KMS-11 (cell line): ENCODE data around the gene MAPK8IP1.

ENCODE experiments used
- H2AFZ ChIP-seq: fragments of 200-600 bp; sonication (generic); 2 replicates; pipeline ENCODE4 v1.6.1; 2016; ENCODE audit warnings: antibody characterized with exemption, mixed run types, low read depth
- H3K27ac ChIP-seq: fragments of 200-600 bp; sonication (generic); 2 replicates; pipeline ENCODE4 v1.6.1; 2016; ENCODE audit warnings: mild to moderate bottlenecking, mixed run types
- H3K27me3 ChIP-seq: fragments of 200-600 bp; sonication (generic); 2 replicates; pipeline ENCODE4 v1.6.1; 2017; ENCODE audit warnings: mild to moderate bottlenecking, low read depth, mixed run types, moderate library complexity; ENCODE audit not compliant: insufficient read depth
- H3K36me3 ChIP-seq: fragments of 200-600 bp; sonication (generic); 2 replicates; pipeline ENCODE4 v1.6.1; 2017; ENCODE audit warnings: mild to moderate bottlenecking, mixed run types; ENCODE audit not compliant: insufficient read depth
- H3K4me1 ChIP-seq: fragments of 200-600 bp; sonication (generic); 2 replicates; pipeline ENCODE4 v1.6.1; 2016; ENCODE audit warnings: mild to moderate bottlenecking, low read depth, mixed run types; ENCODE audit not compliant: poor library complexity, severe bottlenecking
- H3K4me2 ChIP-seq: fragments of 200-600 bp; sonication (generic); 2 replicates; pipeline ENCODE4 v1.7.0; 2016; ENCODE audit warnings: mild to moderate bottlenecking, mixed run types
- H3K4me3 ChIP-seq: fragments of 200-600 bp; sonication (generic); IDR thresholded peaks from 2 replicates; pipeline ENCODE4 v1.6.1; 2017; ENCODE audit warnings: low read depth, low read length, mixed read lengths; ENCODE audit not compliant: insufficient read depth
- H3K79me2 ChIP-seq: fragments of 200-600 bp; sonication (generic); 2 replicates; pipeline ENCODE4 v1.6.1; 2016; ENCODE audit warnings: low read depth, mixed run types; ENCODE audit not compliant: insufficient read depth
- H3K9ac ChIP-seq: fragments of 200-600 bp; sonication (generic); 2 replicates; pipeline ENCODE4 v1.6.1; 2016; ENCODE audit warnings: mild to moderate bottlenecking, mixed run types
- H4K20me1 ChIP-seq: fragments of 200-600 bp; sonication (generic); 2 replicates; pipeline ENCODE4 v1.6.1; 2016; ENCODE audit warnings: mild to moderate bottlenecking, mixed run types; ENCODE audit not compliant: insufficient read depth
- TF ChIP-seq, protein P1 (sequence below): fragments of 200-600 bp; sonication (generic); conservative IDR thresholded peaks from 2 replicates; pipeline ENCODE4 v1.6.1; 2017; ENCODE audit warnings: low read depth, mild to moderate bottlenecking, antibody characterized with exemption, low read length, moderate library complexity, mixed read lengths

The MAPK8IP1 gene

GRCh38 chr11:45945397-45945999 is 60.0 kb downstream of the MAPK8IP1 start:
- Histone ChIP-seq H3K36me3 (no peaks in the 10 kb centered on the region), H4K20me1 (no peaks in the 10 kb centered on the region), H3K4me1 (no peaks in the 10 kb centered on the region), H2AFZ (no peak overlapping the region), H3K9ac (no peak overlapping the region), H3K4me3 (no peak overlapping the region), H3K79me2 (no peaks in the 10 kb centered on the region), H3K4me2 (no peak overlapping the region), H3K27me3 (no peaks in the 10 kb centered on the region), H3K27ac (no peak overlapping the region)
- TF ChIP-seq, protein P1, sequence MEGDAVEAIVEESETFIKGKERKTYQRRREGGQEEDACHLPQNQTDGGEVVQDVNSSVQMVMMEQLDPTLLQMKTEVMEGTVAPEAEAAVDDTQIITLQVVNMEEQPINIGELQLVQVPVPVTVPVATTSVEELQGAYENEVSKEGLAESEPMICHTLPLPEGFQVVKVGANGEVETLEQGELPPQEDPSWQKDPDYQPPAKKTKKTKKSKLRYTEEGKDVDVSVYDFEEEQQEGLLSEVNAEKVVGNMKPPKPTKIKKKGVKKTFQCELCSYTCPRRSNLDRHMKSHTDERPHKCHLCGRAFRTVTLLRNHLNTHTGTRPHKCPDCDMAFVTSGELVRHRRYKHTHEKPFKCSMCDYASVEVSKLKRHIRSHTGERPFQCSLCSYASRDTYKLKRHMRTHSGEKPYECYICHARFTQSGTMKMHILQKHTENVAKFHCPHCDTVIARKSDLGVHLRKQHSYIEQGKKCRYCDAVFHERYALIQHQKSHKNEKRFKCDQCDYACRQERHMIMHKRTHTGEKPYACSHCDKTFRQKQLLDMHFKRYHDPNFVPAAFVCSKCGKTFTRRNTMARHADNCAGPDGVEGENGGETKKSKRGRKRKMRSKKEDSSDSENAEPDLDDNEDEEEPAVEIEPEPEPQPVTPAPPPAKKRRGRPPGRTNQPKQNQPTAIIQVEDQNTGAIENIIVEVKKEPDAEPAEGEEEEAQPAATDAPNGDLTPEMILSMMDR = no peak

GRCh38 chr11:45947885-45948284 is 62.4 kb downstream of the MAPK8IP1 start:
- H4K20me1 ChIP-seq = no peaks in the 10 kb centered on the region
- no peaks in the 10 kb centered on the region for H3K79me2 ChIP-seq
- no peaks in the 10 kb centered on the region for H3K4me1 ChIP-seq
- no peaks in the 10 kb centered on the region for H3K36me3 ChIP-seq
- no peak overlapping the region for H3K4me3 ChIP-seq
- no peak overlapping the region for H3K27ac ChIP-seq
- no peak overlapping the region for H3K9ac ChIP-seq
- H3K4me2 ChIP-seq = no peak overlapping the region
- H2AFZ ChIP-seq = no peak overlapping the region
- no peaks in the 10 kb centered on the region for H3K27me3 ChIP-seq
- TF ChIP-seq, protein P1 = no peak

DNA sequence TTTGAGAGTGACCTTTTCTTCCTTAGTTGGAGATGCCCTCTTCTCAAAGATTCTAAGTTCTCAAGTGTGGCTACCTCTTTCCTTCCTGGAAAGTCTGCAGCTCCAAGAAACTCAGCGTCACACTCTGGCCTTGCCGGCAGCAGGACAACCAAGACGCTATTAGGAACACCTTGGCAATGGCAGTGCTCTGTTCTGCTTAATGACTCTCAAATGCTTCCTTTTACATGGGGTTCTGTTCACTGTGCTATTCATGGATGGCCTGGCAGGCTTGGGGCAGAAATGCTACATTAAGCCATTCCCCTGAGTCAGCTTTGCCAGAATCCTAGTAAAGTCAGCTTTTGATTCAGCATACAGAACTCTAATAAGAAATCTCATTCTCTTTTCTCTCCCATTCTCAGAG is 62.9 kb downstream of the MAPK8IP1 start:
- H3K4me3 ChIP-seq = no peak overlapping the region
- no peak overlapping the region for H3K4me2 ChIP-seq
- no peaks in the 10 kb centered on the region for H3K36me3 ChIP-seq
- TF ChIP-seq, protein P1 = no peak
- H3K79me2 ChIP-seq = no peaks in the 10 kb centered on the region
- no peak overlapping the region for H3K9ac ChIP-seq
- H3K27me3 ChIP-seq = no peaks in the 10 kb centered on the region
- H3K4me1 ChIP-seq = no peaks in the 10 kb centered on the region
- H4K20me1 ChIP-seq = no peaks in the 10 kb centered on the region
- no peak overlapping the region for H3K27ac ChIP-seq
- H2AFZ ChIP-seq = no peak overlapping the region

DNA sequence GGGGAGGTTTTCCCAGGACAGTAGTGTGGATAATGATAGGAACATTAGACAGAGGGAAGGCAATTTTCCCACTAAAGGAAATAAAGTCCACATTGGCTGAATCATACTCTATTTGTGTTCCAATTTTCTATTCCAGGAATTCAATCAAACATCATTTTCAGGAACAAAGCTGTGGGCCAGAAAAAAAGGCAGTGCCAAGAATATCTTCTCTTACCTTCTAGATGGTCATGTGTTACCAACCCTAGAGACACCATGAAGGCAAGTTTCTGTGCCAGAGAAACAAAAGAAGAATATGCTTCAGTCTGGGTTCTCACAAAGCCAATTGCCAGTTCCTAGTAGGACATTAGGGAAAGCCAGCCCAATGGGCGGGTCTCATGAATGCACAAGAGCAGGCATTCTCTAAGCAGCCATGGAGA is 64.5 kb downstream of the MAPK8IP1 start:
- Histone ChIP-seq H3K27ac (no peak overlapping the region), H3K9ac (no peak overlapping the region), H3K4me2 (no peak overlapping the region), H3K79me2 (no peaks in the 10 kb centered on the region), H3K27me3 (no peaks in the 10 kb centered on the region), H4K20me1 (no peaks in the 10 kb centered on the region), H2AFZ (no peak overlapping the region), H3K36me3 (no peaks in the 10 kb centered on the region), H3K4me1 (no peaks in the 10 kb centered on the region), H3K4me3 (no peak overlapping the region)
- TF ChIP-seq, protein P1 = no peak
